ENCODE measurements around the gene ITGB6.

- no peak for TF ChIP-seq POLR2A (IDR thresholded peaks at IDR 0.05)
- TF ChIP-seq CTCF (IDR thresholded peaks at IDR 0.05): no peak
- TF ChIP-seq POLR2AphosphoS5 (IDR thresholded peaks at IDR 0.05): no peak
These were observed 147.5 kb downstream of the ITGB6 start for GRCh38 chr2:160052531-160052930.
